Nephron (organoid): ENCODE results near the gene ANKMY1.

Source experiments
- H3K27ac Mint-ChIP-seq, 3 experiments: 2 replicates each; pipeline ENCODE4 v1.8.0; 2020; ENCODE audit warnings: mixed read lengths in 3 of 3, mild to moderate bottlenecking in 2 of 3, moderate library complexity in 1 of 3
- H3K27me3 Mint-ChIP-seq: 2 replicates; pipeline ENCODE4 v1.8.0; 2021; ENCODE audit warnings: low read depth, mild to moderate bottlenecking, moderate library complexity, mixed read lengths
- H3K36me3 Mint-ChIP-seq: 2 replicates; pipeline ENCODE4 v1.8.0; 2020; ENCODE audit warnings: low read depth, mixed read lengths
- H3K4me1 Mint-ChIP-seq: 2 replicates; pipeline ENCODE4 v1.8.0; 2020; ENCODE audit warnings: mixed read lengths
- H3K4me3 Mint-ChIP-seq, 3 experiments: 2 replicates each; pipeline ENCODE4 v1.8.0; 2020; ENCODE audit warnings: mild to moderate bottlenecking in 3 of 3, mixed read lengths in 3 of 3, moderate library complexity in 2 of 3
- H3K9me3 Mint-ChIP-seq: 2 replicates; pipeline ENCODE4 v1.8.0; 2020; ENCODE audit warnings: mixed read lengths
- TF ChIP-seq, protein P1 (sequence below), 3 experiments: fragments of 200-600 bp; sonication (generic); IDR thresholded peaks; one replicate each; pipeline ENCODE4 v1.5.0; 2021; ENCODE audit warnings: antibody characterized with exemption in 3 of 3; ENCODE audit not compliant: unreplicated experiment in 3 of 3

The ANKMY1 gene

GRCh38 chr2:240589375-240589774 is 31.6 kb upstream of the ANKMY1 start:
- peak overlapping the region; percentile 19 to 93 (median 42) for H3K4me3 Mint-ChIP-seq
- H3K4me1 Mint-ChIP-seq, result peaks cover 30% of the 10 kb centered on the region
- no peaks in the 10 kb centered on the region for H3K9me3 Mint-ChIP-seq
- H3K27me3 Mint-ChIP-seq, result no peaks in the 10 kb centered on the region
- peak overlapping the region in 1 of 3 experiments; percentile 14 for H3K27ac Mint-ChIP-seq
- TF ChIP-seq, protein P1, sequence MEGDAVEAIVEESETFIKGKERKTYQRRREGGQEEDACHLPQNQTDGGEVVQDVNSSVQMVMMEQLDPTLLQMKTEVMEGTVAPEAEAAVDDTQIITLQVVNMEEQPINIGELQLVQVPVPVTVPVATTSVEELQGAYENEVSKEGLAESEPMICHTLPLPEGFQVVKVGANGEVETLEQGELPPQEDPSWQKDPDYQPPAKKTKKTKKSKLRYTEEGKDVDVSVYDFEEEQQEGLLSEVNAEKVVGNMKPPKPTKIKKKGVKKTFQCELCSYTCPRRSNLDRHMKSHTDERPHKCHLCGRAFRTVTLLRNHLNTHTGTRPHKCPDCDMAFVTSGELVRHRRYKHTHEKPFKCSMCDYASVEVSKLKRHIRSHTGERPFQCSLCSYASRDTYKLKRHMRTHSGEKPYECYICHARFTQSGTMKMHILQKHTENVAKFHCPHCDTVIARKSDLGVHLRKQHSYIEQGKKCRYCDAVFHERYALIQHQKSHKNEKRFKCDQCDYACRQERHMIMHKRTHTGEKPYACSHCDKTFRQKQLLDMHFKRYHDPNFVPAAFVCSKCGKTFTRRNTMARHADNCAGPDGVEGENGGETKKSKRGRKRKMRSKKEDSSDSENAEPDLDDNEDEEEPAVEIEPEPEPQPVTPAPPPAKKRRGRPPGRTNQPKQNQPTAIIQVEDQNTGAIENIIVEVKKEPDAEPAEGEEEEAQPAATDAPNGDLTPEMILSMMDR (IDR thresholded peaks at IDR 0.05; ENCODE audit: unreplicated experiment in 3 of 3), result no peak
- H3K36me3 Mint-ChIP-seq, result peaks cover 16% of the 10 kb centered on the region

DNA sequence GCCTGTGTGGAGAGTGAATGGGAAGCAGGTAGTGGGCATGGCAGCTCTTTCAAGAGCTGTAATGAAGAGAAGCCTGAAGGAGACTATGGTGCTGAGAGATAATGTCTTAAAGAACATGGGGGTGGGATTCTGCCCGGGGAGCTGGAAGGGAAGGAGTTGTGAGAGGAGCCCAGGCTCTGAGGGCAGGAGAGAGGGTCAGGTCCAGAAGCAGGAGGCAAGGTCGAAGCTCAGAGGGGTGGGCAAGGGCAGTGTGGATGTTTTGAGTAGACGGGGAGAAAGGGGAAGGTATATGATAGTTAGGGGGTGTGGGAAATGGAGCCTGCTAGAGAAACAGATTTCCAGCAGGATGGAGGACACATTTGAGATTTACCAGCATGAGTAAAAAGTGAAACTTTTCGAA is 30.9 kb upstream of the ANKMY1 start:
- Mint-ChIP-seq H3K9me3 (no peaks in the 10 kb centered on the region), H3K27ac (peak overlapping the region in 2 of 3 experiments; percentile 6 to 14)

GRCh38 chr2:240588006-240588655 is 30.3 kb upstream of the ANKMY1 start:
- no peaks in the 10 kb centered on the region for H3K9me3 Mint-ChIP-seq
- TF ChIP-seq, protein P1 (IDR thresholded peaks at IDR 0.05; ENCODE audit: unreplicated experiment in 3 of 3), result no peak
- H3K36me3 Mint-ChIP-seq, result peaks cover 16% of the 10 kb centered on the region
- no peaks in the 10 kb centered on the region for H3K27me3 Mint-ChIP-seq
- H3K27ac Mint-ChIP-seq, result peak overlapping the region; percentile 5 to 14 (median 6)
- H3K4me3 Mint-ChIP-seq, result peak overlapping the region; percentile 79 to 97 (median 93)
- H3K4me1 Mint-ChIP-seq, result peaks cover 32% of the 10 kb centered on the region

More for the DNA sequence above, 30.9 kb upstream of the ANKMY1 start:
- H3K36me3 Mint-ChIP-seq, result peaks cover 16% of the 10 kb centered on the region
- H3K27me3 Mint-ChIP-seq, result no peaks in the 10 kb centered on the region
- H3K4me3 Mint-ChIP-seq, result peak overlapping the region; percentile 34 to 93 (median 79)
- TF ChIP-seq, protein P1 (IDR thresholded peaks at IDR 0.05; ENCODE audit: unreplicated experiment in 3 of 3), result no peak
- H3K4me1 Mint-ChIP-seq, result peaks cover 32% of the 10 kb centered on the region

GRCh38 chr2:240586919-240587800 is 29.4 kb upstream of the ANKMY1 start:
- Mint-ChIP-seq H3K27me3 (no peaks in the 10 kb centered on the region), H3K36me3 (peaks cover 23% of the 10 kb centered on the region), H3K9me3 (no peaks in the 10 kb centered on the region), H3K4me3 (peak overlapping the region; percentile 79 to 97 (median 93)), H3K27ac (peak overlapping the region in 2 of 3 experiments; percentile 5 to 14), H3K4me1 (peaks cover 37% of the 10 kb centered on the region)
- TF ChIP-seq, protein P1 (IDR thresholded peaks at IDR 0.05; ENCODE audit: unreplicated experiment in 3 of 3), result no peak

DNA sequence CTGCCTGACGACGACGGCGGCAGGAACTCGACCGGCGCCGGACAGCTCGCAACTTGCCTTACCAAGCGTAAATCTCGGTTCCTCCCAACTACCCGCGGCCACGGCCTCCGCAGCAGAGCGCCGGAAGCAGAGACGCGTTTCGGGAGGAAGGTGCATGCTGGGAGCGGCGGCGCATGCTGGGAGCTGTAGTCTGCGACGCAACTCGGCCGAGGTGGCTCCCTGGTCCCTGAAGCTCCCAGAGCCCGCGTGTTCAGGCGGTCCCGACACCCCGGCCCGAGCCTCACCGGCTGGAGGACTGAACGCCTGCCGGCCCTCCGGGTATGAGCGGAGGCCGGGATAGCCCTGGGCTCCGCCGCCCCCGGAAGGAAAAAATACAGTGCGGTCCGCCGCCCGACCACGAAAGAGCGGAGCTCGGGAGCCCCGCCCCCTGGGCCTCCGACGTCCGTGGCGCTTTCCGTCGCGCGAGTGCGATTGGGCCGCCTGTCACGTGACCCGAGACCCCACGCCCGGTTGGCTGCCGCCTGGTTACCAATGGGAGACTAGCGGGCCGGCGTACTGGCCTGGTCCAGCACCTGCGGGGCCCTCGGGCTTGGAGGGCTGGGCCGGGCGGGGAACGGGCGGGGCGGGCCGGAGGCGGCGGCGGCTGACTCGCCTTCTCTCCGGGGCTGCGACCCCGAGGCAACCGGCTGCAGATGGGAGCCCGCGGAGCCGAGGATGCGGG is 28.6 kb upstream of the ANKMY1 start, which contains the start of gene CAPN10:
Gene CAPN10, plus strand, starts transcription at position 537 of the 721 bp plus-strand sequence. Its CDS starts 178 bp downstream, at position 715.
- peaks cover 39% of the 10 kb centered on the region for H3K4me1 Mint-ChIP-seq
- H3K9me3 Mint-ChIP-seq, result no peaks in the 10 kb centered on the region
- H3K27me3 Mint-ChIP-seq, result no peaks in the 10 kb centered on the region
- peak within 1 kb of the TSS; percentile 83 to 95 (median 93) for H3K27ac Mint-ChIP-seq
- peaks cover 28% of the 10 kb centered on the region for H3K36me3 Mint-ChIP-seq
- TF ChIP-seq, protein P1 (IDR thresholded peaks at IDR 0.05; ENCODE audit: unreplicated experiment in 3 of 3), result no peak
- H3K4me3 Mint-ChIP-seq, result peak within 1 kb of the TSS; percentile 96 to 99 (median 97)
